ENCODE results near the gene MROH2A. TPM values are rescaled to one million over a fixed set of nuclear protein-coding genes. Genes with fewer than 3 reads are reported as not detected.

The MROH2A gene
- total RNA-seq, 2 experiments from 2014 or later: not detected

DNA sequence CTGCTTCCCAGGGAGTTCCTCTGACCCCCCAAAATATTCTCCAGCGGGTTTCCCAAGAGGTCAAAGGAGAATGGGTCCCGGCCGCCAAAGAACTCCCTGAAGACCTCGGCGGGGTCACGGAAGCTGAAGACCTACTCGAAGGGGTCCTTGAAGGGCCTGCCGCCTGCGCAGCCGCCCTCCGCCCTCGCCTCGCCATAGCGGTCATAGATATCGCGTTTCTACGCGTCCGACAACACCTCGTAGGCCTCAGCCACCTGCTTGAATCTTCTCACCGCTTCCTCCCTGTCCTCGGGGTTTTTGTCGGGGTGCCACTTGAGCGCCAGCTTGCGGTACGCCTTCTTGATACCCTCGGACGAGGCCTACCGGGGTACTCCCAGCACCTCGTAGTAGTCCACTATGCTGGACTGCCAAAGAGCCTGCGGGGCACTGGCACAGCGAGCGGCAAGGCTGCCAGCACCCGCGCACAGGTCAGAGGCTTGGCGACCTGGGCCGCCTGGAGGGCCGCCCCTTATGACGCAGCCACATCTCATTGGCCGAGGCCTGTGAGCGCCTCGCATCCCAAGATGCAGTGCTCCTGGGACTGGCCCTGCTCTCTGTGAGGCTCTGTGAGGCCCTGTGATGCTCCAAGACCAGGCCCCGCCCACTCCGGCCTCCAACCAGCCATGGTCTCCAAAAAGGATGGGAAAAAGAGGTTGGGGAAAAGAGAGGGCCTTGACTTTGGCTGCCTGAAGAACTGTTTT lies 23.1 kb upstream of the MROH2A start:
- H3K36me3 Mint-ChIP-seq (ENCODE audit: low read depth): no peaks in the 10 kb centered on the region
- POLR2A ChIA-PET: no interaction called here
- H3K27ac Mint-ChIP-seq: no peak overlapping the region
- CTCF ChIA-PET: no interaction called here
- no peak for DNase-seq
- H3K27me3 Mint-ChIP-seq (ENCODE audit: low read depth): no peaks in the 10 kb centered on the region
- peaks cover 6% of the 10 kb centered on the region for H3K9me3 Mint-ChIP-seq (ENCODE audit: insufficient read depth)
- no peak overlapping the region for H3K4me3 Mint-ChIP-seq
- H3K4me1 Mint-ChIP-seq (ENCODE audit: low read depth): no peaks in the 10 kb centered on the region
- ATAC-seq: no peak

DNA sequence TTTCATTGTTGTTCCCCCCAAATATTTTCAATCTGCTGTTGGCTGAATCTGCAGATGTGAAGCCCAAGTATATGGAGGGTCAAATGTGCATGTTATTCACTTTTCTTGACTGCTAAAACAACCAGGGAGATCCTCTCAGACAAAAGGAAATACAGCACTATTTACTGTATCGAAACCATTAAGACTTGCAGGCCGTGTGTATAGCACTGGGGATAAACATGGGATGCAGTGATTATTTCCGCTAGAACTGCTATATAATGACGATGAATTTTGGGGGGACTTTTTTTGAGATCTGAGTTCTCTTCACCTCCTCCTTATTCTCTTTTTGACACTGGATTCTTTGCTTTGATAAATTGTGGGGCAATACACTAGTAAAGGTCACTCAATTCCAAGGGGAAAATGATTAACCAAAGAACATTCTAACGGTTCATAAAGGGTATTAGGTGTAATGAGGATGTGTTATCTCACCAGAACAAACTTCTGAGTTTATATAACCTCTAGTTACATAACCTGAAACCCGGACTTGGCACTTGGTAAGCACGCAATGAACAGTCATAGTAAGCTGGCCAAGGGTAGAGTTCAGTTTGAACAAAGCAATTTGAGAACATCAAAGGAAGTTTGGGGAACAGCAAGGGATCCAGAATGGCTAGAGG lies 21.6 kb upstream of the MROH2A start:
- Mint-ChIP-seq H3K27ac (no peak overlapping the region), H3K9me3 (ENCODE audit: insufficient read depth) (peaks cover 3% of the 10 kb centered on the region), H3K4me1 (ENCODE audit: low read depth) (no peaks in the 10 kb centered on the region), H3K27me3 (ENCODE audit: low read depth) (no peaks in the 10 kb centered on the region), H3K36me3 (ENCODE audit: low read depth) (no peaks in the 10 kb centered on the region), H3K4me3 (no peak overlapping the region)
- ATAC-seq (no peak), DNase-seq (no peak)
- ChIA-PET POLR2A (no interaction called here), CTCF (no interaction called here)

DNA sequence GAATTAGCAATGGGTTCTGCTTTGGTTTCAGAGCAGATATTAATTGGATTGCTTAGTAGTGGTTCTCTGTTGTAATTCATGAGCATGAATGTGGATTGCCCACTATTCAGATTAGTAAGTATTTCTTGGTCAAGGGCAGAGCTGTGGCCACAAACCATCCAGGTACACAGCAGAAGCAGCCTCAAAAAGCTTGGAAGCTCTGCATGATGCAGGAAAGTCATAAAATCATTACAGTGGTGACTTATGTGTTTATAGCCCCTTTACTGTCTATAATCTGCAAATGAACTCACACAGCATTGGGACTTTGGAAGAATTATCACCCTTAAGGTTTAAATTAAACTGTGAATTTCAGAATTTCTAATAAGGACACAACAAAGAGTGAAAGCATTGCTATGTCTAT lies 20.0 kb upstream of the MROH2A start:
- Mint-ChIP-seq H3K4me1 (ENCODE audit: low read depth) (no peaks in the 10 kb centered on the region), H3K27me3 (ENCODE audit: low read depth) (peaks cover 2% of the 10 kb centered on the region), H3K4me3 (no peak overlapping the region), H3K36me3 (ENCODE audit: low read depth) (no peaks in the 10 kb centered on the region), H3K27ac (no peak overlapping the region), H3K9me3 (ENCODE audit: insufficient read depth) (no peaks in the 10 kb centered on the region)
- ChIA-PET CTCF (no interaction called here), POLR2A (no interaction called here)
- no peak for DNase-seq
- no peak for ATAC-seq

DNA sequence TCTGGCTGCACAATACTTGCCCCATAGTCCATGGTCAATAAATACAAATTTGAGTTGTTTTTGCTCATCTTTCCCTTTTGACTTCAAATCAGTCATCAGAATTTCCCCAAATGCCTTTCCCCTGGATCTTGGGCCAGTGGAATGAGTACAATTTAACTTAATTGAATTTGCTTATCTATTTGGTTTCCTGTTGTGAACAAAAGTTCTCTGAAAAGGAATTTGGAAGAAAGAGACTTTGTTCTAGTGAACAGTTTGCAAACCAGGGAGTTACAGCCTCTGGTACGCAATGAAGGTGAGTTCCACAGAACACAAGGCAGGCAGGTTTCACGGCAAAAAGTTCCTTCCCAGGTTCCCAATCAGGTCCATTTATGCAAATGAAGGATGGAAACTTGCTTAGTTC lies 19.3 kb upstream of the MROH2A start:
- DNase-seq: no peak
- Mint-ChIP-seq H3K36me3 (ENCODE audit: low read depth) (no peaks in the 10 kb centered on the region), H3K9me3 (ENCODE audit: insufficient read depth) (no peaks in the 10 kb centered on the region), H3K27me3 (ENCODE audit: low read depth) (peaks cover 10% of the 10 kb centered on the region), H3K4me3 (no peak overlapping the region), H3K27ac (no peak overlapping the region), H3K4me1 (ENCODE audit: low read depth) (no peaks in the 10 kb centered on the region)
- ChIA-PET CTCF (no interaction called here), POLR2A (interaction anchor here (0.7 kb wide), 1 partner anchor 1613 kb away, joined by 3 read pairs; no protein-coding TSS in a partner anchor)
- no peak for ATAC-seq

DNA sequence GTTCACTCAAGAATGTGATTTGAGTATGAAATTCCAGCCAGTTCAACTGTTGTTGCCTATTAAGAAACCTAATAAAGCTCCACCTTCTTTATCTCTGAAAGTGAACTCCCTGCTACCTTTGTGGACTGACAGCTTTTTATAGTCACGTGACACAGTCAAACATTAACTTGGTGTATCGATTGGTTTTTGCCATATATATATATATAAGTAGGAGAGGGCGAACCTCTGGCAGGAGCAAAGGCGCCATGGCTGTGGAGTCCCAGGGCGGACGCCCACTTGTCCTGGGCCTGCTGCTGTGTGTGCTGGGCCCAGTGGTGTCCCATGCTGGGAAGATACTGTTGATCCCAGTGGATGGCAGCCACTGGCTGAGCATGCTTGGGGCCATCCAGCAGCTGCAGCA lies 18.1 kb upstream of the MROH2A start, which contains the start of gene UGT1A1:
UGT1A1 (plus strand) TSS at position 228 of the 400 bp plus-strand sequence; CDS start at position 246, 18 bp downstream.
- Mint-ChIP-seq H3K27ac (no peak within 1 kb of the TSS), H3K4me1 (ENCODE audit: low read depth) (no peaks in the 10 kb centered on the region), H3K36me3 (ENCODE audit: low read depth) (no peaks in the 10 kb centered on the region), H3K9me3 (ENCODE audit: insufficient read depth) (no peaks in the 10 kb centered on the region), H3K27me3 (ENCODE audit: low read depth) (peaks cover 16% of the 10 kb centered on the region), H3K4me3 (no peak within 1 kb of the TSS)
- CTCF ChIA-PET: no interaction called here
- POLR2A ChIA-PET: no interaction called here
- ATAC-seq (no peak), DNase-seq (no peak)

DNA sequence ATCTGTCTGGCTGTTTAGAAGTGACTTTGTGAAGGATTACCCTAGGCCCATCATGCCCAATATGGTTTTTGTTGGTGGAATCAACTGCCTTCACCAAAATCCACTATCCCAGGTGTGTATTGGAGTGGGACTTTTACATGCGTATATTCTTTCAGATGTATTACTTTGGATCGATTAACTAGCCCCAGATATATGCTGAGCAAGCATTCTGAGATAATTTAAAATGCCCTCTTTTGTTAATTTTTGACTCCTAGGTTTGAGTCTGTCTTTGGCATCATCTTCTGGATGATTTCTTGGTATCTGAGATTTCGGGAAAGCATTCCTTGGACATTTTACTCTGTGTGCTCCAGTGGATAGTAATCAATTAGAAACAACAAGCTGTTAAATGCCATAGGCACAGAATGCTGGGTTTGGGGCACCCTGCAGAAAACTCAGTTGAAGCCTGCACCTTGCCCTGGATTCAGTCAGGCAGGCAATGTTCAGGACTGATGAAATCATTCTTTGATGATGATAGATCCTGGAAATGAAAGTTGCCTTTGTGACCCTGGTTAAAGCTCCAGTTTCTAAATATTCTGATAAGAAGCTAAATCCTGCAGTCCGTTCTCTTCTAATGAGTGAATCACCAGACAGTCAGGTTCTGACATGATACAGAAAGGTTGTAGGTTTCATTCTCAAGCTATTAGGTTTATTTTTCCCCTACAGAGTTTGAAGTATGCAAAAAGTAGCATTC lies 16.9 kb upstream of the MROH2A start:
- ChIA-PET POLR2A (no interaction called here), CTCF (no interaction called here)
- DNase-seq: no peak
- H3K9me3 Mint-ChIP-seq (ENCODE audit: insufficient read depth): no peaks in the 10 kb centered on the region
- H3K27ac Mint-ChIP-seq: no peak overlapping the region
- no peaks in the 10 kb centered on the region for H3K36me3 Mint-ChIP-seq (ENCODE audit: low read depth)
- ATAC-seq: no peak
- no peak overlapping the region for H3K4me3 Mint-ChIP-seq
- peaks cover 16% of the 10 kb centered on the region for H3K27me3 Mint-ChIP-seq (ENCODE audit: low read depth)
- H3K4me1 Mint-ChIP-seq (ENCODE audit: low read depth): no peaks in the 10 kb centered on the region

DNA sequence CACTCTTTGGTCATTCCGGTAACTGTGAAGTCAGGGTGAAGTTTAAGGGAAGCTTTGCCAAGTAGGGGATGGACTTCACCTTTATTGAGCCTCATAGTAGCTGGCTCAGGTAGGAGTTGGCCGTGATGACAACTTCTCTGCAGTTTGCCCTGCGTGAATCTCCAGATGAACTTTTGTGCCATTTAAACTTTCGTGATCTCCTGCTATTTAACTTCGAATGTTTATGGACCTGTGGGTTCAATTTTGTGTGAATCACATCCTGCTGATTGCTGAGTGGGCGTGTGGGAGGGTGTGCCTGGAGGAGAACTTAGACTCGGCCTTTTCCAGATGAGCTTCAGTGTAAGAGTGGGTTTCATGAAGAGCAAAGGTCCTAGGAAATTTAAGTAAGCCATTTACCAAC lies 13.9 kb upstream of the MROH2A start:
- DNase-seq (no peak), ATAC-seq (no peak)
- Mint-ChIP-seq H3K9me3 (ENCODE audit: insufficient read depth) (no peaks in the 10 kb centered on the region), H3K4me3 (no peak overlapping the region), H3K36me3 (ENCODE audit: low read depth) (no peaks in the 10 kb centered on the region), H3K27ac (no peak overlapping the region), H3K27me3 (ENCODE audit: low read depth) (peaks cover 21% of the 10 kb centered on the region), H3K4me1 (ENCODE audit: low read depth) (no peaks in the 10 kb centered on the region)
- ChIA-PET POLR2A (no interaction called here), CTCF (no interaction called here)

DNA sequence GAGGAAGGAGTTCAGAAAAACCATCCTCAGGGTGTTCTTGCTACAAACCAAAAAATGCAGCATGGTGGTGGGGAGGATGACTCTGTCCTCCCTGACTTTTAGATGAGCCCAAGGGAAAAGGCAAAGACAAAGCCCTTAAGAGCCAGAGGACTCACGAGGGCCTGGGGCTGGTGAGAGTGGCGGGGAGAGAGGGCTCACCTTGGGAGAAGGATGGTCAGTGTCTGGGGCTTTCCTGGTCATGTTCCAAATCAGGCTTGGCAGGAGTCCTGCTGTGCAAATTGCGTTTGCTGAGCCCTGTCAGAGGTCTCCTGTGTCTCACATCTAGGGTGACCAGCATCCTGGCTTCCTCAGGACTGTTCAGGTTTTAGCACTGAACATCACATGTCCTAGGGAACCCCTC lies 13.4 kb upstream of the MROH2A start:
- ATAC-seq (no peak), DNase-seq (no peak)
- CTCF ChIA-PET: no interaction called here
- H3K27me3 Mint-ChIP-seq (ENCODE audit: low read depth): peaks cover 21% of the 10 kb centered on the region
- H3K9me3 Mint-ChIP-seq (ENCODE audit: insufficient read depth): no peaks in the 10 kb centered on the region
- H3K27ac Mint-ChIP-seq: no peak overlapping the region
- H3K4me3 Mint-ChIP-seq: no peak overlapping the region
- POLR2A ChIA-PET: no interaction called here
- H3K36me3 Mint-ChIP-seq (ENCODE audit: low read depth): no peaks in the 10 kb centered on the region
- H3K4me1 Mint-ChIP-seq (ENCODE audit: low read depth): no peaks in the 10 kb centered on the region

DNA sequence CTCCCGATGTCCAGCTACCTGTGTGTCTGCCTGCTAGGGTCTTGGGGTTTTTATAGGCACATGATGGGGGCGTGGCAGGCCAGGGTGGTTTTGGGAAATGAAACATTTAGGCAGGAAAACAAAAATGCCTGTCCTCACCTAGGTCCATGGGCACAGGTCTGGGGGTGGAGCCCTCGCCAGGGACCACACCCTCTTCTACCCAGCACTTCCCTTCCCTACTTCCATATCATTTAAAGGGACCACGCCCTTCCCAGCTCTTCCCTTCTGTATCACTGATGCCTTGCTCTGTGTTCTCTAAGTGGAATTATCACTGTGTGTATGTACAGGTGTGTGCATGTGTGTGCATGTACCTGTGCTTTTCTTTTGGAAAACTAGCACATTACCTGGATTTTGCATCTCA lies 11.7 kb upstream of the MROH2A start:
- ATAC-seq: no peak
- H3K9me3 Mint-ChIP-seq (ENCODE audit: insufficient read depth): no peaks in the 10 kb centered on the region
- no peak overlapping the region for H3K4me3 Mint-ChIP-seq
- no peaks in the 10 kb centered on the region for H3K36me3 Mint-ChIP-seq (ENCODE audit: low read depth)
- ChIA-PET POLR2A (no interaction called here), CTCF (no interaction called here)
- no peak for DNase-seq
- peaks cover 21% of the 10 kb centered on the region for H3K27me3 Mint-ChIP-seq (ENCODE audit: low read depth)
- no peak overlapping the region for H3K27ac Mint-ChIP-seq
- H3K4me1 Mint-ChIP-seq (ENCODE audit: low read depth): no peaks in the 10 kb centered on the region

DNA sequence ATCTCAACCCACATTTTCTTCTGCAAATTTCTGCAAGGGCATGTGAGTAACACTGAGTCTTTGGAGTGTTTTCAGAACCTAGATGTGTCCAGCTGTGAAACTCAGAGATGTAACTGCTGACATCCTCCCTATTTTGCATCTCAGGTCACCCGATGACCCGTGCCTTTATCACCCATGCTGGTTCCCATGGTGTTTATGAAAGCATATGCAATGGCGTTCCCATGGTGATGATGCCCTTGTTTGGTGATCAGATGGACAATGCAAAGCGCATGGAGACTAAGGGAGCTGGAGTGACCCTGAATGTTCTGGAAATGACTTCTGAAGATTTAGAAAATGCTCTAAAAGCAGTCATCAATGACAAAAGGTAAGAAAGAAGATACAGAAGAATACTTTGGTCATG lies 10.1 kb upstream of the MROH2A start:
- H3K36me3 Mint-ChIP-seq (ENCODE audit: low read depth): no peaks in the 10 kb centered on the region
- ATAC-seq (no peak), DNase-seq (no peak)
- H3K27ac Mint-ChIP-seq: no peak overlapping the region
- POLR2A ChIA-PET: no interaction called here
- no peaks in the 10 kb centered on the region for H3K4me1 Mint-ChIP-seq (ENCODE audit: low read depth)
- H3K4me3 Mint-ChIP-seq: no peak overlapping the region
- no peaks in the 10 kb centered on the region for H3K9me3 Mint-ChIP-seq (ENCODE audit: insufficient read depth)
- CTCF ChIA-PET: no interaction called here
- H3K27me3 Mint-ChIP-seq (ENCODE audit: low read depth): peaks cover 19% of the 10 kb centered on the region

DNA sequence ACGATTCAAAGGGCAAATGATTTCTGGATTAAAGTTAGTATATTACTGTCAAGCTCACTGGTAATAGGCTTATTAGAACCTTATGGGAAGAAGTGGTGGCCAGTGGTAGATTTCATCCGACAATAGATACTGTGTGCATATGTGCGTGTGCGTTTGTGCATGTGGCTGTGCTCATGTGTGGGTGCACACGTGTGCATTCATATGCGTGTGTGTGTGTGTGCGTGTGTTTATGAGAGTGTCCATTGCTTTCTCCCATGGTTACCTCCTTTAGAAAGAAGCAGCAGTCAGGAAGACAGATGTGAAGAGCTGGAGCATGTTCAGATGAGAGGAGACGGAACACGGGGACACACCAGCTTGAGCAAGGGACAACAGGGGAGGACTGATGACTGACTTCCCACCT lies 8.9 kb upstream of the MROH2A start:
- no peak for DNase-seq
- H3K4me1 Mint-ChIP-seq (ENCODE audit: low read depth): no peaks in the 10 kb centered on the region
- no peak overlapping the region for H3K4me3 Mint-ChIP-seq
- H3K27ac Mint-ChIP-seq: no peak overlapping the region
- ChIA-PET CTCF (no interaction called here), POLR2A (no interaction called here)
- H3K36me3 Mint-ChIP-seq (ENCODE audit: low read depth): no peaks in the 10 kb centered on the region
- H3K9me3 Mint-ChIP-seq (ENCODE audit: insufficient read depth): no peaks in the 10 kb centered on the region
- H3K27me3 Mint-ChIP-seq (ENCODE audit: low read depth): peaks cover 9% of the 10 kb centered on the region
- no peak for ATAC-seq

DNA sequence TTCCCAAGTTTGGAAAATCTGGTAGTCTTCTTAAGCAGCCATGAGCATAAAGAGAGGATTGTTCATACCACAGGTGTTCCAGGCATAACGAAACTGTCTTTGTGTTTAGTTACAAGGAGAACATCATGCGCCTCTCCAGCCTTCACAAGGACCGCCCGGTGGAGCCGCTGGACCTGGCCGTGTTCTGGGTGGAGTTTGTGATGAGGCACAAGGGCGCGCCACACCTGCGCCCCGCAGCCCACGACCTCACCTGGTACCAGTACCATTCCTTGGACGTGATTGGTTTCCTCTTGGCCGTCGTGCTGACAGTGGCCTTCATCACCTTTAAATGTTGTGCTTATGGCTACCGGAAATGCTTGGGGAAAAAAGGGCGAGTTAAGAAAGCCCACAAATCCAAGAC lies 6.0 kb upstream of the MROH2A start:
- Mint-ChIP-seq H3K4me1 (ENCODE audit: low read depth) (no peaks in the 10 kb centered on the region), H3K9me3 (ENCODE audit: insufficient read depth) (no peaks in the 10 kb centered on the region), H3K27me3 (ENCODE audit: low read depth) (peaks cover 6% of the 10 kb centered on the region), H3K36me3 (ENCODE audit: low read depth) (no peaks in the 10 kb centered on the region), H3K4me3 (no peak overlapping the region), H3K27ac (no peak overlapping the region)
- CTCF ChIA-PET: no interaction called here
- POLR2A ChIA-PET: no interaction called here
- no peak for DNase-seq
- ATAC-seq: no peak

Data from activated CD8-positive, alpha-beta T cell treated with anti-CD3 and anti-CD28 coated beads, Interleukin-2, amount 10 ng/mL, durations not matched to agents 7 days and 5 days (primary cell).